Hepatocyte (in vitro differentiated cells): Measurements from ENCODE around the gene AHSG.

Experiments
- CTCF ChIP-seq: fragments of 200-600 bp; sonication (generic); IDR thresholded peaks from 2 replicates; pipeline ENCODE4 v1.5.1; 2016; ENCODE audit warnings: antibody characterized with exemption, mild to moderate bottlenecking; ENCODE audit not compliant: poor library complexity
- EZH2 ChIP-seq: fragments of 200-600 bp; sonication (generic); IDR thresholded peaks from 2 replicates; pipeline ENCODE4 v1.6.1; 2016; ENCODE audit warnings: antibody characterized with exemption, mild to moderate bottlenecking, borderline replicate concordance

GRCh38 chr3:186628756-186629155 lies 15.9 kb downstream of the AHSG start:
- TF ChIP-seq EZH2, result no peak
- TF ChIP-seq CTCF, result no peak
